ENCODE results near the gene ARMH2.
A peak's percentile ranks its signal among the peaks of the same experiment; 100 is the strongest.

Gene ARMH2

DNA sequence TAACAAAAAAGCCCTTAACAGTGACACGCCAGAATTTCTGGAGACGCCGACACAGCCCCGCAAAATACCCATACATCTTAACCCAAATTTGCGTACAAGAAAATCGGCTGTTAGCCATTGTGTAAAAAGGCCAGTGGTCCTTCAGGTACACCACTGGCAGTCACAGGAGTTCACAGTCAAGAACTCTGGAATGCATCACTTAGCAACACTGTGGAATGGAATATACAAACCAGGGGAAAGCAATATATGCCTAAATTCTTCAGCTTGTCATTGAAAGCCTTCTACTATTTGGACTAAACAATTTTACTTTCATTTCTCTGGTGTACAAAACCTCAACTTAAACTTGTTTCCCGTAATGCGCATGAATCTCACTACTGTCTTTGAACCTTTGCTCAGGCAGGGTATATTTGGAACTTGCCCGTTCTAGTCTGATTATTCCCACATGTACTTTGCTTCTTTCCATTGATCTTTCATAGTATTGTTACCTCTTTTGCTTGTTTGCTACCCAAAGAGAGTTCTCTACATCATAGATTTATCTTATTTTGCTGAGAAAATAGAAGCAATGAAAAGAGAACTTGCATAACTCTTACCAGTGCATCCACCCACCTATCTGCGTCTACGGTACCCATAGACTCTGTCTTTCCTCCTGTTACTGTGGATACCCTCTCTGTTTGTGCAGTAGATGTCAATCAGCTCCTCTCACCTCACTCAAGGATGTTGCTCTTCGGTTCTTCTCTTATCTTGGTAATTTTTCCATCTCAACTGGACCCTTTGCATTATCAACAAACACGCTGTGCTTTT is at the start of gene ARMH2:
Gene ARMH2, minus strand, starts transcription at position 178 of the 801 bp plus-strand sequence. Its CDS starts 60 bp downstream, at position 118.
- no peak for DNase-seq (ENCODE audit: low spot score)

DNA sequence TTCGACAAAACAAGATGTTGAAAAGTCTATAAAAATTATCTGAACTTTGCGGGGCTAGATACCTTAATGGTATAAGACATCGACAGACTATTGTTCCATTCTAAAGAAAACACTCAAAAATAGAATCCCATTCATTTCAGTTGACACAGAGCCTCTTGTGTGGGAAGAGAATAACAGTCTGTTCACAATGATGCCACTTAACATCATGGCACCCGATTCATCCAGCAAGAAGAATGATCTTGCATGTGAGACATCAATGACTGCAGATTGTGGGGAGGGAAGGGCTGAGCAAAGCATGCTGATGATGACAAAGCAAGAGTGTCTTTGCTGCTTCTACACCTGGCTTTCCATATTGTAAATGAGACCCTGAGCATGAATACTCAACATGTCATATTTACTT is 49.7 kb upstream of the ARMH2 start:
- DNase-seq (ENCODE audit: low spot score) = no peak

DNA sequence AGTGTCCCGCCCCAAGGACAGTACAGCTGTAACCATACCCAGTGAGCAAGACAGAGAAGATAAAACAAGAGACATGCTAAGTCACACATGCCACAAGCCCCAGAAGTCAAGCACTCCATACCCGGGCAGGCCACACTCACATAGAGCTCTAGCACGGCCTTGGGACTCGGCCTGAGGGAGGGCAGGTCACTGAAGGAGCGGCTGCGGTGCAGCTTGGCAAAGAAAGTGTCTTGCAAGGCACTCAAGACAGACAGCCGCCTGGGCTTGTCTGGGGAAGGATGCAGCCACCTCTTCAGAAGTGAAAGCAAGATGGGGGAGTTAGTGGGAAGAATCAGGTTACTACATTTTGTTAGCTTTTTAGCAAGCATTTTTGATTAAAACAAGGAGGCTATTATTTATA is 48.7 kb upstream of the ARMH2 start:
- DNase-seq (ENCODE audit: low spot score) = no peak

GRCh38 chr6:24845578-24845977 is 46.9 kb upstream of the ARMH2 start:
- DNase-seq (ENCODE audit: low spot score) = no peak

DNA sequence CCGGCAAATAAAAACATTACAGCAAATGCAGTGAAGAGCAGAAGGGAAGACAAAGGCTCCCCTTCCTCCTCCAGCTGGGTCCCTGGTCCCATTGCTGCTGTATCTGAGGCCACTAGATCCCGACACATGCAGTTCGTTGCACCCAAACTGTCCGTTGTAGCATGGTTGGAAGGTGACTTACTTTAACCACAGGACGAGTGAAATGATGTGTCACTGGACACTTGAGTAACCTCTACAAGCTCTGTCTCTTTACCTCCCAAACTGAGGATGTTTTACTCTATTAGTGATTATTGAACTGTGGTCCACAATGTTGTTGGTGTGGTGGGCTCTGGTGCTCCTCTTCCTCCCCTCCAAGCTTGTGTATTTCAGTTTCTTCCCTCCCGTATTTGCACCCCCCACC is 46.2 kb upstream of the ARMH2 start:
- no peak for DNase-seq (ENCODE audit: low spot score)

GRCh38 chr6:24844061-24844460 is 45.3 kb upstream of the ARMH2 start:
- DNase-seq (ENCODE audit: low spot score) = no peak

GRCh38 chr6:24840187-24840586 is 41.5 kb upstream of the ARMH2 start:
- DNase-seq (ENCODE audit: low spot score) = no peak

- no peak for DNase-seq (ENCODE audit: low spot score)
Observed at GRCh38 chr6:24838994-24839393, 40.3 kb upstream of the ARMH2 start.

GRCh38 chr6:24838081-24838480 is 39.4 kb upstream of the ARMH2 start:
- DNase-seq (ENCODE audit: low spot score) = no peak

GRCh38 chr6:24836109-24836508 is 37.4 kb upstream of the ARMH2 start:
- no peak for DNase-seq (ENCODE audit: low spot score)

DNA sequence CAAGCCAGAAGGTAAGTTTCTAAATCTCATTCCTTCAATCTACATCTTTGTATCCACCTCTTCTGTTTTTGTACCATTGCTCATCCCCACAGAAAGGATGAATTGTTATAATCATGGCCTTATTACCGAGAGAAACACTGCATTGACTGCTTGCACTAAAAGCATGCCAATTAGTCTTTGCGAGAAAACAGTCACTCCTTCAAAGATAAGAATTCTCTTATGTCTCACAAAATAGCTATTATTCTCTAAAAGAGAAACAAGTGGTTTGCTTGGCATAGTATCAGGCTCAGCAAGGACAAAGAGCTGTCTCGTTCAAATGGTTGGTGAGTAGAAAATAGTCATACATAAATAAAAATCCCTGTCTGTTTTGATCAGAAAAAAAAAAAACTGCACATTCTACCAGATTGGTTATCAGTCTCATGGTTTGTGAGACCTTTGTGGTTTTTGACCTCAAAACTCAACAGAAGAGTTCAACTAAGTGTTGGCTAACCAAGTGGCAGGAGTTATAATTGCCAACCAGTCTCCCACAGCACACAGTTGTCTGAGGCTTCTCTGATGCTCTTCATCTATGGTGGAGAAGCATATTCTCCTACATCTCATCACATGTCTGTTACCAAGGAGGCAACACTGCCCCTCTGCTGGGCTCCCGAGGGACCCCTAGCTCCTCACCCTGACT is 35.1 kb upstream of the ARMH2 start:
- DNase-seq (ENCODE audit: low spot score) = no peak

DNA sequence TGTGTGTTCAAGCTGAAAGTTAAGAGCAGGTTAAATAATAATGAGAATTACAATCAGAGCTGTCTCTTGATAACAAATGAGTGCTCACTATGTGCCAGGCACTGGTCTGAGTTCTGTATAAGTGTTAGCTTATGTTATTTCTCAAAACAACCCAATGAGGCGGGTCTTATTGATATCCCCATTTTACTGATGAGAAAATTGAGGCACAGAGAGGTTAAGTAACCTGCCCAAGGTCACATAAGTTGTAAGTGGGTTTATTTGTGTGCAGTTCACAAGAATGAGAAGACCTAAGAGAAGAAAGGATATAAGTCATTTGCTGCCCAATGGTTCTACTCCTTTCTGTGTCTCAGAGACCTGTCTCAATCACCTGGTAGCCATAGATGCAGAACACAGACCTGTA is 34.1 kb upstream of the ARMH2 start:
- no peak for DNase-seq (ENCODE audit: low spot score)

DNA sequence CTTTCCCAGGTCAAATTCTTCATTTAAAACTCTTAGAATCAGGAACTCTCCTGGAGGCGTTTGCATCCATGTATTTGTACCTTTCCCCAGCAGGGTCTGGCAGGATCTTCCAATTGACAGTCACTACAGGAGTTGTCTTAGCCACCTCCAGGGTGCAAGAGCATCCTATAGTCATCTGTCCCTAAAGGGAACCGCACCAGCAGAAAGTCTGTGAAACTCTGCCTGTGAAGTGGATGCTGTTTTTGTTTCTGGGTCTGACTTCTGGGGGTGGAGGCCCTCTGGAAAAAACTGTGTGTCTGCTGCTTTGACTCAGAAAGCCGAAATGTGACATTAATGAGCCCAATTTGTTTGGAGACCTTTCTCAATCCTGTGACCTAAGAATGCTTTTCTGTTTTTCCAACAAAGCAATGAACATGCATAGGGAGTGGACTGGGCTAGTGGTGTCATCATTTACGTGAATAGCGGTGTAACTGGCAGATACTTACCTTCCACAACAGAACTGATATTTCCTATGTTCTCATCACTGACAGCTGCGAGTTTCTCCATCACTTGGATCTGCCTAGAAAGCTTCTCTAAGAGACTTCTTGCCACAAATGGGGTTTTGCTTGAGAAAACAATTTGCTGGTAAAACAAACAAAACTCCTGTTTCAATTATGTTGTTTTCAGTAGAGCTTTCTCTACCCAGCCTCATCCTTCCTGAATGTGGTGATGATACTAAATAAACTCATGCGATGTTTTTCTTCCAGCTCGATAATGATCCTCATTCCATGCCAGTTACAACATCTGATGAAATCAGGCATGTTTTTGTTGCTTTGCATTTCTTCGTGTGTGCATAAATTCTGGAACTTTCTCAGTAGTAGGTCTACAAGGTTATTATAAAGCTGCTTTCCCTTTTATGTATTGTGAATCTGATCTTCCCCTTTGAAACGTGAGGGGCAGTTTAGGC is 33.3 kb upstream of the ARMH2 start:
- DNase-seq (ENCODE audit: low spot score) = no peak

DNA sequence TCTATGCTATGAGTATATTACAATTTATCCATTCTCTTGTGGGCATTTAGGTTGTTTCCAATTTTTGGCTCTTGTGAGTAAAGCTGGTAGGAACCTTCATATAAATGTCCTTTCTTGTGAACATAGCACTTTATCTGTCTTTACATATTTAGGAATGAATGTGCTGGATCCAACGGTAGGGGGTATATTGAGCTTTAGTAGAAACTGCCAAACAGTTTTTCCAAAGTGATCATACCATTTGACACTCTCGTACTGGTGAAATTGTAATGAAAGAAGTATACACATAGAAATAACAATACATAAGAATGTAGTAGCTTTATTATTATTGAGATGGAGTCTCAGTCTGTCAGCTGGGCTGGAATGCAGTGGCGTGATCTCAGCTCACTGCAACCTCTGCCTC is 30.9 kb upstream of the ARMH2 start:
- no peak for DNase-seq (ENCODE audit: low spot score)

GRCh38 chr6:24827970-24828369 is 29.3 kb upstream of the ARMH2 start:
- DNase-seq (ENCODE audit: low spot score) = no peak

GRCh38 chr6:24827162-24827561 is 28.4 kb upstream of the ARMH2 start:
- DNase-seq (ENCODE audit: low spot score) = peak; percentile 66

DNA sequence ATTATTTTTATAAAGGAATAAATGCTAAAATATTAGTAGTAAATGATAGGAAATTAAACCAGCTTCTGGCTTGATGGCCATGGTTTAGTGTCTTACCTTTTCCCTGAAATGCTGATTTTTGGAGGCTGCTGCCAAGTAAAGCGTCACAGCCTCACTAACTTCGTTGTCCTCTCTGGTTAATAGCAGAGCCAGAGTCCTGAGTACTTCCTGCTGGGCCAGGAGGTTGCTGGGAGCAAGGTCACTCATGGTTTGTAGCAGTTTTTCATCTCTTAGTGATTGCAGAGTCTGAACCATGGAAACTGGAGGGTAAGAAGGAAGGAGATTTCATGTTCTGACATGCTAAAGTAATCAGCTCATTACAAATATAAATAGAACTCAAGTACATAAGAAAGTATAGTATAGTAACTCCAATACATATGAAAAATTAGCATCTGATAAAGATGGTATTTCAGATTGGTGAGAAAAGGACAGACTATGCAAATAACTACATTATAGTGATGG is 26.5 kb upstream of the ARMH2 start:
- DNase-seq (ENCODE audit: low spot score) = no peak

DNA sequence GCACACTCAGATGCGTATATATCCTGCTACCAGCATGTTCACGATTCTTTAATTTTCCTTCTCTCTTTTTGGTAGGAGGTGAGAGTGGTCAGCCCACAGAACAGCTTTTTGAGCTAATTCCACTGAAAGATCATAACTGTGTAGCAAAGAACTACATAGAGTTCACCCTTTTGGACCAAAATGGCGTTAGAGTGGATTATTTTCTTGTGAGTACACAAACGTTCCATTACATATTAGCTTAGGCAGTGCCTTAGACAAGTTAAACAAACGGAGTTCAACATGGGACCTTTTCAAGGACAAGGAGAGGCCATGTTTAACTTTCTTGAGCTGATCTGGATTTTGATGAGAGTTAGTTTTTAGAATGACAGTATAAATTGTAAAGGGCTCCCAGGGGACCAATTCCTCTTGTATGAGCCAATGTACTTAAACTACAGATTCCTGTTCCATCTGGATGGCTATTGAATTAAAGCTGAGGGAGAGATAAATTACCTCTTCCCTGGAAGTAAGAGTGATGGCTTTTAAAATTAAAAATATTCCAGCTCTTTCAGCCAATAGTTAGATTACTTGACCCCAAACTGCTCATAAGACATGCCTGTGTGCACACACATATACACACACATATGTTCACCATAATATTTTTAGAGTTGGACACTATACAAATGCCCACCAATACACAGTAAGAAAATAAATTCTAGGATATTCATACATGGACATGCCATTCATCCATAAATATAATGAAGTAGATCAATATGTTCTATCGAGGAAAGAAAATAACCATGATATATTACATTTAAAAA is 25.6 kb upstream of the ARMH2 start:
- no peak for DNase-seq (ENCODE audit: low spot score)

GRCh38 chr6:24823185-24823584 is 24.5 kb upstream of the ARMH2 start:
- no peak for DNase-seq (ENCODE audit: low spot score)

DNA sequence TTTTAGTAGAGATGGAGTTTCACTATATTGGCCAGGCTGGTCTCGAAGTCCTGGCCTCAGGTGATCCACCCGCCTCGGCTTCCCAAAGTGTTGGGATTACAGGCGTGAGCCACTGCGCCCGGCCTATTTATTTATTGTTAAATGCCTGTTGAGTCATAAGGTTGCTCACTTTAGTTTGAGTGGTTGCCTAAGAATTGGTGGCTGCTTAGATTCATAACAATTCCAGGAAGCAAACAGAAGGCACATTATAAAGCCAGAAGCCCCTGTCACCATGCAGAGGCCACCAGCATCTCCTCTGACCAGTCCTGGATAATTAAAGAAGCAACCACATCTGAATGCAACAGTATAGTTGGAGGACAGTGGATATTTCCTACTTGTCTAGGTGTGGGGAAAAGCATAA is 24.0 kb upstream of the ARMH2 start:
- DNase-seq (ENCODE audit: low spot score) = no peak

- no peak for DNase-seq (ENCODE audit: low spot score)
Observed at GRCh38 chr6:24821860-24822444, 23.2 kb upstream of the ARMH2 start.

Data from LoVo (cell line).